RWPE1 (cell line): ENCODE data around the gene ARHGAP45.
A peak's percentile ranks its signal among the peaks of the same experiment; 100 is the strongest.

Experiments used
- CTCF ChIA-PET: fragments of 350-600 bp; sonication (Branson Sonifier 250); formaldehyde crosslinking; extraction: SDS; loops from one replicate; lab custom pipeline; 2021; lab: Yijun Ruan, JAX
- POLR2A ChIA-PET: fragments of 400-600 bp; formaldehyde crosslinking; extraction: SDS; loops from one replicate; lab custom pipeline; 2020; ENCODE audit warnings: antibody characterized with exemption; ENCODE audit not compliant: low non-redundant PET; lab: Yijun Ruan, JAX
- DNase-seq: peaks from one replicate; pipeline ENCODE4 v3.0.0; 2012; ENCODE audit warnings: low spot score
- H3K27ac ChIP-seq: fragments of 450-650 bp; 2 replicates; pipeline ENCODE4 v1.5.1; 2017
- TF ChIP-seq, protein P1 (sequence below): fragments of 450-650 bp; conservative IDR thresholded peaks from 2 replicates; pipeline ENCODE4 v1.5.1; 2017; ENCODE audit warnings: low read depth, mild to moderate bottlenecking

ARHGAP45 gene

GRCh38 chr19:1085053-1085658, 18.2 kb downstream of the ARHGAP45 start:
- TF ChIP-seq, protein P1, sequence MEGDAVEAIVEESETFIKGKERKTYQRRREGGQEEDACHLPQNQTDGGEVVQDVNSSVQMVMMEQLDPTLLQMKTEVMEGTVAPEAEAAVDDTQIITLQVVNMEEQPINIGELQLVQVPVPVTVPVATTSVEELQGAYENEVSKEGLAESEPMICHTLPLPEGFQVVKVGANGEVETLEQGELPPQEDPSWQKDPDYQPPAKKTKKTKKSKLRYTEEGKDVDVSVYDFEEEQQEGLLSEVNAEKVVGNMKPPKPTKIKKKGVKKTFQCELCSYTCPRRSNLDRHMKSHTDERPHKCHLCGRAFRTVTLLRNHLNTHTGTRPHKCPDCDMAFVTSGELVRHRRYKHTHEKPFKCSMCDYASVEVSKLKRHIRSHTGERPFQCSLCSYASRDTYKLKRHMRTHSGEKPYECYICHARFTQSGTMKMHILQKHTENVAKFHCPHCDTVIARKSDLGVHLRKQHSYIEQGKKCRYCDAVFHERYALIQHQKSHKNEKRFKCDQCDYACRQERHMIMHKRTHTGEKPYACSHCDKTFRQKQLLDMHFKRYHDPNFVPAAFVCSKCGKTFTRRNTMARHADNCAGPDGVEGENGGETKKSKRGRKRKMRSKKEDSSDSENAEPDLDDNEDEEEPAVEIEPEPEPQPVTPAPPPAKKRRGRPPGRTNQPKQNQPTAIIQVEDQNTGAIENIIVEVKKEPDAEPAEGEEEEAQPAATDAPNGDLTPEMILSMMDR = no peak
- DNase-seq = no peak
- H3K27ac ChIP-seq = peak overlapping the region; percentile 84
- ChIA-PET POLR2A (interaction anchor here (0.6 kb wide), 1 partner anchor 13 kb away, joined by 3 read pairs; no protein-coding TSS in a partner anchor), CTCF (interaction anchor here (0.6 to 0.7 kb wide), 2 partner anchors 14 to 43 kb away, joined by 3 to 5 read pairs; no protein-coding TSS in a partner anchor)

DNA sequence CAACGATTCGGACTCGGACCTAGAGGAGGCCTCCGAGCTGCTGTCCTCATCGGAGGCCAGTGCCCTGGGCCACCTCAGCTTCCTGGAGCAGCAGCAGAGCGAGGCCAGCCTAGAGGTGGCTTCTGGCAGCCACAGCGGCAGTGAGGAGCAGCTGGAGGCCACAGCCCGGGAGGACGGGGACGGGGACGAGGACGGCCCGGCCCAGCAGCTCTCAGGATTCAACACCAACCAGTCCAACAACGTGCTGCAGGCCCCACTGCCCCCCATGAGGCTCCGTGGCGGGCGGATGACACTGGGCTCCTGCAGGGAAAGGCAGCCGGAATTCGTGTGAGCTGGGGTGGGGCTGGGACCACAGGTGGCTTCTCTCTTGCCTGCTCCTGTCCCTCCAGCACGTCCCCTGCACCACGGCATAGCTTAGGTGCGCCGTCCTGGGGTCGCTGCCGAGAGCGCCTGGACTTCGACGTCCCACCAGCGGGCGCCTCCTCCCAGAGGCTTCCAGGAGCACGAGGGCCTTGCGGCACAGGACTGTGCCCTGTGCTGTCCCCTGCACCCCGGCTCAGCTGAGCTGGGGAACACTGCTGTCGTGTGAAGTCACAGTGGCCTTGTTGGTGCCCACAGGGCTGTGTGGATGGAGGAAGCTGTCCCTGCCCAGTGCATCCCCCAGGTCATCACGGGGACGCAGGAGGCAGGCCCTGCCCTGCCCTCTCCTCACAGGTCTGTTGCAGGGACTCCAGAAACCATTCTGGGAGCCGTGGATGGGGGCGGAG, 18.9 kb downstream of the ARHGAP45 start:
- CTCF ChIA-PET = interaction anchor here (0.6 to 0.7 kb wide), 3 partner anchors 14 to 44 kb away, joined by 3 to 5 read pairs (median 4); no protein-coding TSS in a partner anchor
- H3K27ac ChIP-seq = peak overlapping the region; percentile 84
- POLR2A ChIA-PET = no interaction called here
- TF ChIP-seq, protein P1 = no peak
- no peak for DNase-seq

- H3K27ac ChIP-seq = peak overlapping the region; percentile 84
- DNase-seq = no peak
- TF ChIP-seq, protein P1 = no peak
- ChIA-PET CTCF (interaction anchor here (0.7 kb wide), 1 partner anchor 16 kb away, joined by 4 read pairs; no protein-coding TSS in a partner anchor), POLR2A (interaction anchor here (0.6 kb wide), 1 partner anchor 24 kb away, joined by 3 read pairs; no protein-coding TSS in a partner anchor)
Measured at GRCh38 chr19:1086613-1087012, 19.6 kb downstream of the ARHGAP45 start.

DNA sequence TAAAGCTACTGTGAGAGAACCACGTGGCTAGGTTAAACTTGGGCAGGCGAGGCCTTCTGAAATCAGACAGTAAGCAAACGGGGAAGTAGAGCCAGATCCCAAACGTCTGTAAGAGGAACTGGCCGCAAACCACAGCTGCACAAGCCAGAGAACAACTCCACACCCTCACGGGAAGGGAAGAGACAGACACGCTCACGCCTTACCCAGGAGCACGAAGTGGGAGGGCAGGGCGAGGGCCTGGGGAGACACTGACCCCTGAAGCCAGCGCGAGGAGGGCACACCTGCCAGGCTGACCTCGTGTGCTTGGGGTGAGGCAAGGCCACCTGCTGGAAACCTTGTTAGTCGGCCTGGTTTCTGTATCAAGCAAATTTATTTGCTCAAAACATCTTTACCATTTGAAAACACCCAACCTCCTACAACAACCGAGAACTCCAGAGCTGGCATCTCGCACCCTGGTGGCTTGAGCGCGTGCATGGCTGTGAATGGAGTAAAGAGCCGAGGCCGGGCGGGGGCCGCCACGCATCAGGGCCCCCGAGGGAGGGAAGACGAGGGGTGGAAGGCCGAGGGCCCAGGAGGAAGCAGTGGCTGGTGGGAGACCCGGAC, 20.9 kb downstream of the ARHGAP45 start:
- peak overlapping the region; percentile 84 for H3K27ac ChIP-seq
- POLR2A ChIA-PET = no interaction called here
- CTCF ChIA-PET = no interaction called here
- TF ChIP-seq, protein P1 = no peak
- no peak for DNase-seq

- ChIA-PET POLR2A (no interaction called here), CTCF (no interaction called here)
- no peak for DNase-seq
- peak overlapping the region; percentile 84 for H3K27ac ChIP-seq
- TF ChIP-seq, protein P1 = no peak
Measured at GRCh38 chr19:1088416-1089010, 21.5 kb downstream of the ARHGAP45 start.
